HG03045 (cell line): Measurements from ENCODE around the gene TMEM196.
"Not testable (repeated sequence)": the region's sequence is repeated elsewhere in the genome, so short reads cannot be mapped to it uniquely, and the experiment has no call there.

ENCODE experiments used
- ATAC-seq: cut with Tn5 transposase; IDR thresholded peaks from one replicate; pipeline ENCODE4 v1.9.1; 2021; ENCODE audit warnings: mild to moderate bottlenecking, moderate library complexity; ENCODE audit not compliant: unreplicated experiment

TMEM196 gene

GRCh38 chr7:19708397-19709248, 64.8 kb downstream of the TMEM196 start, which contains the start of gene POLR1F:
POLR1F (minus strand) TSS chr7:19709037; CDS start chr7:19709016, 21 bp downstream.
- peak; percentile 99 for ATAC-seq

DNA sequence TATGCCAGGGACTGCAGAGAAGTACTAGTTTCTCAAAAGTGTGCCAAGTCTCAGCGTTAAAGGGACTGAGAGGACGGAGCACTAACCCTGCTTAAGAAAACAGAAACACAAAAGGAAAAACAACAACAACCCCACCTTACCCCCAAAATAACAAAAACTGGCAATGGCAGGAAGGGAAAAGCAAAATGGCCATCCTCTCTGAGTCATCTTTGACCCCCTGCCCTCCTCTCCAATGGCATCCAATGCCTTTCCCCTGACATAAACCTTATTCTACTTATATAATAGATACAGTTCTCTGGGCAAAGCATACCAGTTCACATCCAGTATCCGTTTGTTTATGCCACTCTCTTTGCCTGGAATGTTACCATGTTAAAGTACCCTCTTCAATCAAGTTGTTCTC, 66.2 kb downstream of the TMEM196 start:
- ATAC-seq: no peak

- ATAC-seq: no peak
These were observed 67.8 kb downstream of the TMEM196 start for GRCh38 chr7:19705663-19706062.

- no peak for ATAC-seq
These were observed 71.9 kb downstream of the TMEM196 start for GRCh38 chr7:19701471-19701870.

- ATAC-seq: no peak
These were observed 72.5 kb downstream of the TMEM196 start for GRCh38 chr7:19700936-19701335.

- no peak for ATAC-seq
These were observed 75.1 kb downstream of the TMEM196 start for GRCh38 chr7:19698331-19698730.

GRCh38 chr7:19696926-19697325, 76.5 kb downstream of the TMEM196 start:
- ATAC-seq: no peak

- ATAC-seq: no peak
These were observed 81.1 kb downstream of the TMEM196 start for GRCh38 chr7:19692111-19692828.

- no peak for ATAC-seq
These were observed 82.7 kb downstream of the TMEM196 start for GRCh38 chr7:19690736-19691135.

DNA sequence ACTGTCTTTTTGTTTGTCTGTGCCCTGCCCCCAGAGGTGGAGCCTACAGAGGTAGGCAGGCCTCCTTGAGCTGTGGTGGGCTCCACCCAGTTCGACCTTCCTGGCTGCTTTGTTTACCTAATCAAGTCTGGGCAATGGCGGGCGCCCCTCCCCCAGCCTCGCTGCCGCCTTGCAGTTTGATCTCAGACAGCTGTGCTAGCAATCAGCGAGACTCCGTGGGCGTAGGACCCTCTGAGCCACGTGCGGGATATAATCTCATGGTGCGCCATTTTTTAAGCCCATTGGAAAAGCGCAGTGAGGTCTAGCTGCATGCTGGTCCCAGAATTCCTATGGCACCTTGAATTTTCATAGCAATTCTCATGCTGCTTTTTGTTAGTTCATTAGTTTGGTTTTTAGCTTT, 84.3 kb downstream of the TMEM196 start:
- not testable (repeated sequence) for ATAC-seq

GRCh38 chr7:19681596-19681995, 91.8 kb downstream of the TMEM196 start:
- ATAC-seq: no peak

DNA sequence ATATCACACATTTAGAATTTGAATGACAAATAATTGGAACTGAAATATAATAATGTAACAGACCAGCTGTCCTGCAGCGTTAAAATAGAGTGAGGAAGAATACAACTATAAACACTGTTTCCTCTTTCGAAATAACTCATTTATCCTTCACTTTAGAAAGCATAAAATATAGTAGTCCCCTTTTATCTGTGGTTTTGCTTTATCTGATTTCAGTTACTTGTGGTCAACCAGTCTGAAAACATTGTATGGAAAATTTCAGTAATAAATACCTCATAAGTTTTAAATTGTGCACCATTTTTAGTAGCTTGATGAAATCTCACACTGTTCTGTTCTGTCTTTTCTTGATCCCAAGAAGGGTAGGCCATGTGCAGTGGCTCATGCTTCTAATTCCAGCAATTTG, 96.2 kb downstream of the TMEM196 start:
- ATAC-seq: no peak

DNA sequence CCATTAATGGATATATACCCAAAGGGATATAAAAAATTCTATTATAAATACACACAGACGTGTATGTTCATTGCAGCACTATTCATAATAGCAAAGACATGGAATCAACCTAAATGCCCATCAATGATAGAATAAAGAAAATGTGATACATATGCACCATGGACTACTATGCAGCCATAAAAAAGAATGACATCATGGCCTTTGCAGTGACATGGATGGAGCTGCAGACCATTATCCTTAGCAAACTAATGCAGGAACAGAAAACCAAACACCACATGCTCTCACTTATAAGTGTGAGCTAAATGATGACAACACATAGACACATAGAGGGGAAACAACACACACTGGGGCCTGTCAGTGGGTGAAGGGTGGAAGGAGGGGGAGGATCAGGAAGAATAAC, 97.6 kb downstream of the TMEM196 start:
- no peak for ATAC-seq

GRCh38 chr7:19674266-19674960, 99.0 kb downstream of the TMEM196 start:
- no peak for ATAC-seq

DNA sequence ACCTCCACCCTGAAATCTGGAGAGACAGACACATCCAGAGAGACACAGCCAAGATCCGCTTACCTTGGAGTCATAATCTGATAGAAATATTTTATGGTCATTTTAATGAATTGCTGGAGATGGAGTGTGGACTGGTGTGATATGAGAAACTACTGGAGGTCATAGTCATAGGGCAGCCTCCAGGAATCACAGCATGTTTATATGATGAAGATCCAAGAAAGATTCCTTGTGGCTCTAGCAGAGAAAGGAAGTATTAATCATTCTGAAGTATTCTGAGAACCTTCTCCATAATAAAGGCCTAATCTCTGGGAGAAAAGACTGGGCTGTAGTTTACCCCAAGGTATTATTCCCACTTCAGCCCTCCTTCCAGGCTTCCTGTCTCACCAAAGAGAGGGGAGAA, 102.6 kb downstream of the TMEM196 start:
- ATAC-seq: no peak
